GM23338 (cell line): ENCODE data around the gene DNAH10. TPM values are rescaled to one million over a fixed set of nuclear protein-coding genes. Genes with fewer than 3 reads are reported as not detected.

Source experiments
- ATAC-seq: fragments of 200-7000 bp; cut with Tn5 transposase; 3 replicates; pipeline ENCODE4 v1.9.1; 2020
- DNase-seq: peaks from one replicate; pipeline ENCODE4 v3.0.0-alpha.2; 2015; ENCODE audit warnings: low spot score
- H2AFZ ChIP-seq: fragments of 200-600 bp; sonication (generic); 2 replicates; pipeline ENCODE4 v1.8.0; 2016; ENCODE audit warnings: antibody characterized with exemption, mild to moderate bottlenecking, moderate library complexity
- H3F3A ChIP-seq: fragments of 200-600 bp; sonication (generic); replicated peaks from 2 replicates; pipeline ENCODE4 v1.8.0; 2017; ENCODE audit warnings: antibody characterized with exemption, mixed run types, low read depth
- H3K27ac ChIP-seq: fragments of 200-600 bp; sonication (generic); 2 replicates; pipeline ENCODE4 v1.6.1; 2016; ENCODE audit warnings: low read depth
- H3K27me3 ChIP-seq: fragments of 200-600 bp; sonication (generic); 2 replicates; pipeline ENCODE4 v1.8.0; 2016; ENCODE audit warnings: mild to moderate bottlenecking, mixed run types, moderate library complexity; ENCODE audit not compliant: insufficient read depth
- H3K36me3 ChIP-seq: fragments of 200-600 bp; sonication (generic); 2 replicates; pipeline ENCODE4 v1.8.0; 2016; ENCODE audit warnings: mild to moderate bottlenecking; ENCODE audit not compliant: insufficient read depth
- H3K4me1 ChIP-seq: fragments of 200-600 bp; sonication (generic); 2 replicates; pipeline ENCODE4 v1.8.0; 2016; ENCODE audit warnings: mild to moderate bottlenecking, moderate library complexity; ENCODE audit not compliant: insufficient read depth
- H3K4me2 ChIP-seq: fragments of 200-600 bp; sonication (generic); 2 replicates; pipeline ENCODE4 v1.7.1; 2017; ENCODE audit warnings: mixed run types
- H3K4me3 ChIP-seq: fragments of 200-600 bp; sonication (generic); 2 replicates; pipeline ENCODE4 v1.6.1; 2016; ENCODE audit warnings: mixed run types
- H3K79me2 ChIP-seq: fragments of 200-600 bp; sonication (generic); replicated peaks from 2 replicates; pipeline ENCODE4 v1.8.0; 2017; ENCODE audit warnings: mild to moderate bottlenecking; ENCODE audit not compliant: insufficient read depth
- H3K9me2 ChIP-seq: fragments of 200-600 bp; sonication (generic); 2 replicates; pipeline ENCODE4 v1.8.0; 2017; ENCODE audit not compliant: insufficient read depth
- H4K20me1 ChIP-seq: fragments of 200-600 bp; sonication (generic); replicated peaks from 2 replicates; pipeline ENCODE4 v1.8.0; 2017; ENCODE audit warnings: mild to moderate bottlenecking; ENCODE audit not compliant: insufficient read depth
- H3K27ac Mint-ChIP-seq: 2 replicates; pipeline ENCODE4 v1.8.0; 2020; ENCODE audit warnings: inconsistent platforms, mild to moderate bottlenecking, moderate library complexity, mixed read lengths
- H3K27me3 Mint-ChIP-seq: 3 replicates; pipeline ENCODE4 v1.8.0; 2022; ENCODE audit warnings: low read depth, mild to moderate bottlenecking, moderate library complexity, mixed read lengths, inconsistent platforms; ENCODE audit not compliant: insufficient read depth, poor library complexity
- H3K36me3 Mint-ChIP-seq: 3 replicates; pipeline ENCODE4 v1.8.0; 2021; ENCODE audit warnings: low read depth, mild to moderate bottlenecking, inconsistent platforms, moderate library complexity, mixed read lengths
- H3K4me1 Mint-ChIP-seq: 3 replicates; pipeline ENCODE4 v1.8.0; 2020; ENCODE audit warnings: mild to moderate bottlenecking, inconsistent platforms, mixed read lengths
- H3K4me3 Mint-ChIP-seq: 3 replicates; pipeline ENCODE4 v1.8.0; 2021; ENCODE audit warnings: moderate library complexity, mild to moderate bottlenecking, inconsistent platforms, mixed read lengths
- H3K9me3 Mint-ChIP-seq: 3 replicates; pipeline ENCODE4 v1.8.0; 2020; ENCODE audit warnings: moderate library complexity, mild to moderate bottlenecking, inconsistent platforms, mixed read lengths
- CREB1 ChIP-seq: fragments of 250-450 bp; sonication (Bioruptor Pico); IDR thresholded peaks from 2 replicates; pipeline ENCODE4 v1.5.0; 2020; ENCODE audit warnings: low read depth, mild to moderate bottlenecking, moderate library complexity
- EZH2 ChIP-seq: fragments of 200-600 bp; sonication (generic); IDR thresholded peaks from one replicate; pipeline ENCODE4 v1.8.0; 2017; ENCODE audit warnings: antibody characterized with exemption, mild to moderate bottlenecking, low read depth; ENCODE audit not compliant: unreplicated experiment
- JUNB ChIP-seq: IDR thresholded peaks from one replicate; pipeline ENCODE4 v1.6.1; 2016; ENCODE audit warnings: antibody characterized with exemption; ENCODE audit not compliant: unreplicated experiment
- NANOG ChIP-seq: IDR thresholded peaks from 2 replicates; pipeline ENCODE4 v1.6.1; 2016; ENCODE audit warnings: antibody characterized with exemption, borderline replicate concordance
- ZNF114 ChIP-seq: fragments of 250-450 bp; sonication (Bioruptor Pico); IDR thresholded peaks from 2 replicates; pipeline ENCODE4 v1.5.0; 2020; ENCODE audit warnings: mild to moderate bottlenecking, moderate library complexity
- ZNF331 ChIP-seq: fragments of 250-450 bp; sonication (Bioruptor Pico); IDR thresholded peaks from 2 replicates; pipeline ENCODE4 v1.5.0; 2020; ENCODE audit warnings: low read depth, mild to moderate bottlenecking, moderate library complexity
- polyA plus RNA-seq: library from polyadenylated mRNA; unstranded; fragments of >200 nt; fragmentation: Nextera tagmentation; extraction: Ambion mirVana; gene quantifications from 2 replicates; pipeline ENCODE4 v1.2.1, GENCODE V29; 2016
- total RNA-seq: library from RNA; depleted of rRNA; stranded (reverse); fragments of >200 nt; shearing (Covaris generic); gene quantifications from 2 replicates; pipeline ENCODE4 v1.2.3, GENCODE V29; 2014
- TF ChIP-seq, protein P1 (sequence below): IDR thresholded peaks from one replicate; pipeline ENCODE4 v1.6.1; 2018; ENCODE audit warnings: antibody characterized with exemption; ENCODE audit not compliant: unreplicated experiment
- TF ChIP-seq, protein P2 (sequence below), 2 experiments: fragments of 200-600 bp in 1 of 2; sonication (generic) in 1 of 2; conservative IDR thresholded peaks; 2 replicates each; pipeline versions ENCODE4 v1.5.1 to v1.6.1; 2016 to 2017; ENCODE audit warnings: antibody characterized with exemption in 2 of 2, low read depth in 2 of 2, mild to moderate bottlenecking in 2 of 2, moderate library complexity in 1 of 2
- TF ChIP-seq, protein P3 (sequence below): fragments of 250-450 bp; sonication (Bioruptor Pico); IDR thresholded peaks from 2 replicates; pipeline ENCODE4 v1.5.0; 2020; ENCODE audit warnings: mild to moderate bottlenecking, moderate library complexity

The DNAH10 gene
- total and polyA plus RNA-seq, 2 experiments from 2014 or later, result 0.03 TPM

DNA sequence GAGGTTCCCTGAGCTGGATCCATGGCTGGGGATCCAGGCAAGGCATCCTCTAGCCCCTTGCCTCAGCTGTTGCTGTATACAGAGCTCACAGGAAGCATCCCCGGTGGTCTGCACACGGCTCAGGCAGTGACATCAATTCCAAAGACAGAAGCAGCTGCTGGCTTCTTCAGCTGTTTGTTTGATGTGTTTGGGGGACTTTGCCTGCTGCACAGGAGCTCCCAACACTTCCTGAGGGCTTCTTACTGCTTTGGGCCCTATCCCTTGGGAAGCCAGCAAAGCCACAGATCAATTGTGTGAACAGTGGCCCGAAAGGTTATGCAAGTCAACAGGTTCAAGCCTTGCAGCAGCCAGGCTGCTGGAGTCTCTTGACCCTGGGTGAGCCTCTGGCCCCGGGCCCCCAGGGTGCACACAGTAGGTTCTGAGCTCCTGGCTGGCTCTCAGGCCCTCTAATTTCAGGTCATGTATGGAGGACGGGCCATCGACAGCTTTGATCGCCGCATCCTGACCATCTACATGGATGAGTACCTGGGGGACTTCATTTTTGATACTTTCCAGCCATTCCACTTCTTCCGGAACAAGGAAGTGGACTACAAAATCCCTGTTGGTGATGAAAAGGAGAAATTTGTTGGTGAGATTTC lies 168.0 kb downstream of the DNAH10 start:
- Histone ChIP-seq H2AFZ (no peak overlapping the region), H3K4me1 (no peaks in the 10 kb centered on the region), H3K79me2 (no peaks in the 10 kb centered on the region), H3K9me2 (no peaks in the 10 kb centered on the region; the same call in 1 of the 2 replicates), H3K27me3 (no peaks in the 10 kb centered on the region), H3K36me3 (no peaks in the 10 kb centered on the region), H3F3A (no peaks in the 10 kb centered on the region), H3K4me3 (no peak overlapping the region), H3K4me2 (no peak overlapping the region), H4K20me1 (0 out of 2 replicates have a peak, but pooled peaks cover 5% of the 10 kb centered on the region), H3K27ac (no peak overlapping the region)
- H3K9me3 Mint-ChIP-seq, result no peaks in the 10 kb centered on the region
- ATAC-seq (no peak), DNase-seq (no peak)
- H3K27ac Mint-ChIP-seq, result no peak overlapping the region
- H3K27me3 Mint-ChIP-seq, result peaks cover 5% of the 10 kb centered on the region
- no peak overlapping the region for H3K4me3 Mint-ChIP-seq
- H3K4me1 Mint-ChIP-seq, result no peaks in the 10 kb centered on the region
- TF ChIP-seq CREB1 (CRISPR knock-in tag) (no peak), NANOG (no peak), ZNF331 (CRISPR knock-in tag) (no peak), EZH2 (no peak), JUNB (no peak), ZNF114 (CRISPR knock-in tag) (no peak)
- TF ChIP-seq, protein P1, sequence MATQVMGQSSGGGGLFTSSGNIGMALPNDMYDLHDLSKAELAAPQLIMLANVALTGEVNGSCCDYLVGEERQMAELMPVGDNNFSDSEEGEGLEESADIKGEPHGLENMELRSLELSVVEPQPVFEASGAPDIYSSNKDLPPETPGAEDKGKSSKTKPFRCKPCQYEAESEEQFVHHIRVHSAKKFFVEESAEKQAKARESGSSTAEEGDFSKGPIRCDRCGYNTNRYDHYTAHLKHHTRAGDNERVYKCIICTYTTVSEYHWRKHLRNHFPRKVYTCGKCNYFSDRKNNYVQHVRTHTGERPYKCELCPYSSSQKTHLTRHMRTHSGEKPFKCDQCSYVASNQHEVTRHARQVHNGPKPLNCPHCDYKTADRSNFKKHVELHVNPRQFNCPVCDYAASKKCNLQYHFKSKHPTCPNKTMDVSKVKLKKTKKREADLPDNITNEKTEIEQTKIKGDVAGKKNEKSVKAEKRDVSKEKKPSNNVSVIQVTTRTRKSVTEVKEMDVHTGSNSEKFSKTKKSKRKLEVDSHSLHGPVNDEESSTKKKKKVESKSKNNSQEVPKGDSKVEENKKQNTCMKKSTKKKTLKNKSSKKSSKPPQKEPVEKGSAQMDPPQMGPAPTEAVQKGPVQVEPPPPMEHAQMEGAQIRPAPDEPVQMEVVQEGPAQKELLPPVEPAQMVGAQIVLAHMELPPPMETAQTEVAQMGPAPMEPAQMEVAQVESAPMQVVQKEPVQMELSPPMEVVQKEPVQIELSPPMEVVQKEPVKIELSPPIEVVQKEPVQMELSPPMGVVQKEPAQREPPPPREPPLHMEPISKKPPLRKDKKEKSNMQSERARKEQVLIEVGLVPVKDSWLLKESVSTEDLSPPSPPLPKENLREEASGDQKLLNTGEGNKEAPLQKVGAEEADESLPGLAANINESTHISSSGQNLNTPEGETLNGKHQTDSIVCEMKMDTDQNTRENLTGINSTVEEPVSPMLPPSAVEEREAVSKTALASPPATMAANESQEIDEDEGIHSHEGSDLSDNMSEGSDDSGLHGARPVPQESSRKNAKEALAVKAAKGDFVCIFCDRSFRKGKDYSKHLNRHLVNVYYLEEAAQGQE, result no peak
- TF ChIP-seq, protein P2, sequence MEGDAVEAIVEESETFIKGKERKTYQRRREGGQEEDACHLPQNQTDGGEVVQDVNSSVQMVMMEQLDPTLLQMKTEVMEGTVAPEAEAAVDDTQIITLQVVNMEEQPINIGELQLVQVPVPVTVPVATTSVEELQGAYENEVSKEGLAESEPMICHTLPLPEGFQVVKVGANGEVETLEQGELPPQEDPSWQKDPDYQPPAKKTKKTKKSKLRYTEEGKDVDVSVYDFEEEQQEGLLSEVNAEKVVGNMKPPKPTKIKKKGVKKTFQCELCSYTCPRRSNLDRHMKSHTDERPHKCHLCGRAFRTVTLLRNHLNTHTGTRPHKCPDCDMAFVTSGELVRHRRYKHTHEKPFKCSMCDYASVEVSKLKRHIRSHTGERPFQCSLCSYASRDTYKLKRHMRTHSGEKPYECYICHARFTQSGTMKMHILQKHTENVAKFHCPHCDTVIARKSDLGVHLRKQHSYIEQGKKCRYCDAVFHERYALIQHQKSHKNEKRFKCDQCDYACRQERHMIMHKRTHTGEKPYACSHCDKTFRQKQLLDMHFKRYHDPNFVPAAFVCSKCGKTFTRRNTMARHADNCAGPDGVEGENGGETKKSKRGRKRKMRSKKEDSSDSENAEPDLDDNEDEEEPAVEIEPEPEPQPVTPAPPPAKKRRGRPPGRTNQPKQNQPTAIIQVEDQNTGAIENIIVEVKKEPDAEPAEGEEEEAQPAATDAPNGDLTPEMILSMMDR (conservative IDR thresholded peaks at IDR 0.05; ENCODE audit: low read depth in 2 of 2), result no peak
- TF ChIP-seq, protein P3, sequence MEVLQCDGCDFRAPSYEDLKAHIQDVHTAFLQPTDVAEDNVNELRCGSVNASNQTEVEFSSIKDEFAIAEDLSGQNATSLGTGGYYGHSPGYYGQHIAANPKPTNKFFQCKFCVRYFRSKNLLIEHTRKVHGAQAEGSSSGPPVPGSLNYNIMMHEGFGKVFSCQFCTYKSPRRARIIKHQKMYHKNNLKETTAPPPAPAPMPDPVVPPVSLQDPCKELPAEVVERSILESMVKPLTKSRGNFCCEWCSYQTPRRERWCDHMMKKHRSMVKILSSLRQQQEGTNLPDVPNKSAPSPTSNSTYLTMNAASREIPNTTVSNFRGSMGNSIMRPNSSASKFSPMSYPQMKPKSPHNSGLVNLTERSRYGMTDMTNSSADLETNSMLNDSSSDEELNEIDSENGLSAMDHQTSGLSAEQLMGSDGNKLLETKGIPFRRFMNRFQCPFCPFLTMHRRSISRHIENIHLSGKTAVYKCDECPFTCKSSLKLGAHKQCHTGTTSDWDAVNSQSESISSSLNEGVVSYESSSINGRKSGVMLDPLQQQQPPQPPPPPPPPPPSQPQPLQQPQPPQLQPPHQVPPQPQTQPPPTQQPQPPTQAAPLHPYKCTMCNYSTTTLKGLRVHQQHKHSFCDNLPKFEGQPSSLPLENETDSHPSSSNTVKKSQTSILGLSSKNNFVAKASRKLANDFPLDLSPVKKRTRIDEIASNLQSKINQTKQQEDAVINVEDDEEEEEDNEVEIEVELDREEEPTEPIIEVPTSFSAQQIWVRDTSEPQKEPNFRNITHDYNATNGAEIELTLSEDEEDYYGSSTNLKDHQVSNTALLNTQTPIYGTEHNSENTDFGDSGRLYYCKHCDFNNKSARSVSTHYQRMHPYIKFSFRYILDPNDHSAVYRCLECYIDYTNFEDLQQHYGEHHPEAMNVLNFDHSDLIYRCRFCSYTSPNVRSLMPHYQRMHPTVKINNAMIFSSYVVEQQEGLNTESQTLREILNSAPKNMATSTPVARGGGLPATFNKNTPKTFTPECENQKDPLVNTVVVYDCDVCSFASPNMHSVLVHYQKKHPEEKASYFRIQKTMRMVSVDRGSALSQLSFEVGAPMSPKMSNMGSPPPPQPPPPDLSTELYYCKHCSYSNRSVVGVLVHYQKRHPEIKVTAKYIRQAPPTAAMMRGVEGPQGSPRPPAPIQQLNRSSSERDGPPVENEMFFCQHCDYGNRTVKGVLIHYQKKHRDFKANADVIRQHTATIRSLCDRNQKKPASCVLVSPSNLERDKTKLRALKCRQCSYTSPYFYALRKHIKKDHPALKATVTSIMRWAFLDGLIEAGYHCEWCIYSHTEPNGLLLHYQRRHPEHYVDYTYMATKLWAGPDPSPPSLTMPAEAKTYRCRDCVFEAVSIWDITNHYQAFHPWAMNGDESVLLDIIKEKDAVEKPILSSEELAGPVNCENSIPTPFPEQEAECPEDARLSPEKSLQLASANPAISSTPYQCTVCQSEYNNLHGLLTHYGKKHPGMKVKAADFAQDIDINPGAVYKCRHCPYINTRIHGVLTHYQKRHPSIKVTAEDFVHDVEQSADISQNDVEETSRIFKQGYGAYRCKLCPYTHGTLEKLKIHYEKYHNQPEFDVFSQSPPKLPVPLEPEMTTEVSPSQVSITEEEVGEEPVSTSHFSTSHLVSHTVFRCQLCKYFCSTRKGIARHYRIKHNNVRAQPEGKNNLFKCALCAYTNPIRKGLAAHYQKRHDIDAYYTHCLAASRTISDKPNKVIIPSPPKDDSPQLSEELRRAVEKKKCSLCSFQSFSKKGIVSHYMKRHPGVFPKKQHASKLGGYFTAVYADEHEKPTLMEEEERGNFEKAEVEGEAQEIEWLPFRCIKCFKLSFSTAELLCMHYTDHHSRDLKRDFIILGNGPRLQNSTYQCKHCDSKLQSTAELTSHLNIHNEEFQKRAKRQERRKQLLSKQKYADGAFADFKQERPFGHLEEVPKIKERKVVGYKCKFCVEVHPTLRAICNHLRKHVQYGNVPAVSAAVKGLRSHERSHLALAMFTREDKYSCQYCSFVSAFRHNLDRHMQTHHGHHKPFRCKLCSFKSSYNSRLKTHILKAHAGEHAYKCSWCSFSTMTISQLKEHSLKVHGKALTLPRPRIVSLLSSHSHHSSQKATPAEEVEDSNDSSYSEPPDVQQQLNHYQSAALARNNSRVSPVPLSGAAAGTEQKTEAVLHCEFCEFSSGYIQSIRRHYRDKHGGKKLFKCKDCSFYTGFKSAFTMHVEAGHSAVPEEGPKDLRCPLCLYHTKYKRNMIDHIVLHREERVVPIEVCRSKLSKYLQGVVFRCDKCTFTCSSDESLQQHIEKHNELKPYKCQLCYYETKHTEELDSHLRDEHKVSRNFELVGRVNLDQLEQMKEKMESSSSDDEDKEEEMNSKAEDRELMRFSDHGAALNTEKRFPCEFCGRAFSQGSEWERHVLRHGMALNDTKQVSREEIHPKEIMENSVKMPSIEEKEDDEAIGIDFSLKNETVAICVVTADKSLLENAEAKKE (CRISPR knock-in tag), result no peak
- no peaks in the 10 kb centered on the region for H3K36me3 Mint-ChIP-seq
